ENCODE measurements around the gene FCF1. TPM values are rescaled to one million over a fixed set of nuclear protein-coding genes. Genes with fewer than 3 reads are reported as not detected.

The FCF1 gene
- polyA plus RNA-seq, 2 of the 4 experiments (the other 2 are of a cell fraction) = 80.1 to 97.2 TPM

DNA sequence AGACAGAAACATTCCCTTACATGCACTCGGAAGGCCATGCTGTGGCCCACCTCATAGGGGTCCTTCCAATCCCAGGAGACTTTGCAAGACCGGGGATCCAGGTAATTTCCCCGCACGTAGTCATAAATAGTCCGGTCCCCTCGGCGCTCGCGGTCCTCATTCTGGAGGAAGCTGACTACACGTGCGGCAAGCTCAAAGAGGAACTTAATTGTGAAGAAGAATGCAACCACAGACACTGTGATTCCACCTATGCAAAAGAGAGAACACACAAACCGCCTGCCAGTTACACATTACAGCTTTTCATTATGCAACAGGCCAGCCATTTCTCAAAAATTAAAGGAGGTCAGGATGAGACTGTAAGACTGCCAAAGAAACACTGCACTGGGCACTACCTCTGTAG is 28.5 kb upstream of the FCF1 start:
- CTCF ChIA-PET = interaction anchor here (0.9 to 2.2 kb wide), 5 partner anchors 17 to 75 kb away, joined by 3 to 7 read pairs (median 3); partner anchors contain the start of gene LTBP2
- 94% methylated on average over 12 of the region's 12 CpGs for WGBS (ENCODE audit: missing lambda C conversion rate)
- Histone ChIP-seq H3K4me3 (no peak overlapping the region), H3K4me2 (no peak overlapping the region), H3K27ac (no peak overlapping the region), H3K4me1 (peaks cover 10% of the 10 kb centered on the region; the same call in 2 of the 3 replicates), H3K9me3 (no peaks in the 10 kb centered on the region)
- FAIRE-seq (no peak), DNase-seq (ENCODE audit: low read depth in 1 of 2, low spot score in 1 of 2) (no peak), ATAC-seq (no peak)
- POLR2A ChIA-PET = no interaction called here
- TF ChIP-seq, protein P1, sequence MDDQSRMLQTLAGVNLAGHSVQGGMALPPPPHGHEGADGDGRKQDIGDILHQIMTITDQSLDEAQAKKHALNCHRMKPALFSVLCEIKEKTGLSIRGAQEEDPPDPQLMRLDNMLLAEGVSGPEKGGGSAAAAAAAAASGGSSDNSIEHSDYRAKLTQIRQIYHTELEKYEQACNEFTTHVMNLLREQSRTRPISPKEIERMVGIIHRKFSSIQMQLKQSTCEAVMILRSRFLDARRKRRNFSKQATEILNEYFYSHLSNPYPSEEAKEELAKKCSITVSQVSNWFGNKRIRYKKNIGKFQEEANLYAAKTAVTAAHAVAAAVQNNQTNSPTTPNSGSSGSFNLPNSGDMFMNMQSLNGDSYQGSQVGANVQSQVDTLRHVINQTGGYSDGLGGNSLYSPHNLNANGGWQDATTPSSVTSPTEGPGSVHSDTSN (IDR thresholded peaks at IDR 0.05) = no peak
- TF ChIP-seq KDM5A (IDR thresholded peaks at IDR 0.05) (no peak), HOXB5 (CRISPR knock-in tag; IDR thresholded peaks at IDR 0.05) (no peak), CBX2 (IDR thresholded peaks at IDR 0.05; ENCODE audit: borderline replicate concordance, low read depth) (no peak), RAD21 (conservative IDR thresholded peaks at IDR 0.05 in 1 of 2, IDR thresholded peaks at IDR 0.05 in 1 of 2) (no peak), NR3C1 (IDR thresholded peaks at IDR 0.05) (no peak), HOXA7 (CRISPR knock-in tag; IDR thresholded peaks at IDR 0.05) (no peak), GATA3 (IDR thresholded peaks at IDR 0.05; ENCODE audit: borderline replicate concordance) (no peak), SREBF2 (IDR thresholded peaks at IDR 0.05) (no peak), RCOR1 (IDR thresholded peaks at IDR 0.05; ENCODE audit: low read depth, low read length) (no peak), MAFK (IDR thresholded peaks at IDR 0.05; ENCODE audit: partially characterized antibody) (no peak)
- TF ChIP-seq, protein P2, sequence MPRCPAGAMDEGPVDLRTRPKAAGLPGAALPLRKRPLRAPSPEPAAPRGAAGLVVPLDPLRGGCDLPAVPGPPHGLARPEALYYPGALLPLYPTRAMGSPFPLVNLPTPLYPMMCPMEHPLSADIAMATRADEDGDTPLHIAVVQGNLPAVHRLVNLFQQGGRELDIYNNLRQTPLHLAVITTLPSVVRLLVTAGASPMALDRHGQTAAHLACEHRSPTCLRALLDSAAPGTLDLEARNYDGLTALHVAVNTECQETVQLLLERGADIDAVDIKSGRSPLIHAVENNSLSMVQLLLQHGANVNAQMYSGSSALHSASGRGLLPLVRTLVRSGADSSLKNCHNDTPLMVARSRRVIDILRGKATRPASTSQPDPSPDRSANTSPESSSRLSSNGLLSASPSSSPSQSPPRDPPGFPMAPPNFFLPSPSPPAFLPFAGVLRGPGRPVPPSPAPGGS (IDR thresholded peaks at IDR 0.05) = no peak
- TF ChIP-seq, protein P3, sequence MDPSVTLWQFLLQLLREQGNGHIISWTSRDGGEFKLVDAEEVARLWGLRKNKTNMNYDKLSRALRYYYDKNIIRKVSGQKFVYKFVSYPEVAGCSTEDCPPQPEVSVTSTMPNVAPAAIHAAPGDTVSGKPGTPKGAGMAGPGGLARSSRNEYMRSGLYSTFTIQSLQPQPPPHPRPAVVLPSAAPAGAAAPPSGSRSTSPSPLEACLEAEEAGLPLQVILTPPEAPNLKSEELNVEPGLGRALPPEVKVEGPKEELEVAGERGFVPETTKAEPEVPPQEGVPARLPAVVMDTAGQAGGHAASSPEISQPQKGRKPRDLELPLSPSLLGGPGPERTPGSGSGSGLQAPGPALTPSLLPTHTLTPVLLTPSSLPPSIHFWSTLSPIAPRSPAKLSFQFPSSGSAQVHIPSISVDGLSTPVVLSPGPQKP (IDR thresholded peaks at IDR 0.05; ENCODE audit: low read depth, low read length) = no peak

DNA sequence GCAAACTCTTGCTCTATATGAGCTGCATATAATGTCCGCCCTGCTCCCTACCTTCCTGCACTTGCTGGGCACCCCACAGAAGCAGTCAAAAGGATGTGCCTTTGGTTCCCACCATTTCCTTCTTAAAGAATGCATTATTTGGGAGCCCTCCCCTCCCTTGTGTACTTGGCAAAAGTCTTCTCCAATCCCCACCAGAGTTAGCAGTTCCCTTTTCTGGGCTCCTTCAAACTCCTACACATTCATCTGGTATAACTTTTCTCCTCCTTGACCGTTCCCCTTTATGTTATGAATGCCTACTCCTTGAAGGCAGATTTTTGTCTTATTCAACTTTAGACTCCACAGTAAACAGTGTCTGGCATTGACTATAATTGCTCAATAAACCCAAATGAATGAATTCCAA is 27.9 kb upstream of the FCF1 start:
- no peak for DNase-seq (ENCODE audit: low read depth in 1 of 2, low spot score in 1 of 2)
- no peaks in the 10 kb centered on the region for H3K9me3 ChIP-seq
- H3K27ac ChIP-seq = no peak overlapping the region
- CTCF ChIA-PET = interaction anchor here (0.9 to 2.2 kb wide), 6 partner anchors 17 to 73 kb away, joined by 3 to 7 read pairs (median 3); partner anchors contain the start of gene LTBP2
- no peak for FAIRE-seq
- no peak overlapping the region for H3K4me3 ChIP-seq
- WGBS (ENCODE audit: missing lambda C conversion rate) = 91% methylated on average over 2 of the region's 2 CpGs
- no peak overlapping the region for H3K4me2 ChIP-seq
- TF ChIP-seq HOXB5 (CRISPR knock-in tag; IDR thresholded peaks at IDR 0.05) (no peak), HDAC2 (IDR thresholded peaks at IDR 0.05) (no peak), HEYL (CRISPR knock-in tag; IDR thresholded peaks at IDR 0.05) (no peak)
- TF ChIP-seq, protein P2 (IDR thresholded peaks at IDR 0.05) = no peak
- TF ChIP-seq, protein P4, sequence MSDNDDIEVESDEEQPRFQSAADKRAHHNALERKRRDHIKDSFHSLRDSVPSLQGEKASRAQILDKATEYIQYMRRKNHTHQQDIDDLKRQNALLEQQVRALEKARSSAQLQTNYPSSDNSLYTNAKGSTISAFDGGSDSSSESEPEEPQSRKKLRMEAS (IDR thresholded peaks at IDR 0.05) = no peak
- H3K4me1 ChIP-seq = peaks cover 10% of the 10 kb centered on the region; the same call in 2 of the 3 replicates
- POLR2A ChIA-PET = no interaction called here
- no peak for ATAC-seq

DNA sequence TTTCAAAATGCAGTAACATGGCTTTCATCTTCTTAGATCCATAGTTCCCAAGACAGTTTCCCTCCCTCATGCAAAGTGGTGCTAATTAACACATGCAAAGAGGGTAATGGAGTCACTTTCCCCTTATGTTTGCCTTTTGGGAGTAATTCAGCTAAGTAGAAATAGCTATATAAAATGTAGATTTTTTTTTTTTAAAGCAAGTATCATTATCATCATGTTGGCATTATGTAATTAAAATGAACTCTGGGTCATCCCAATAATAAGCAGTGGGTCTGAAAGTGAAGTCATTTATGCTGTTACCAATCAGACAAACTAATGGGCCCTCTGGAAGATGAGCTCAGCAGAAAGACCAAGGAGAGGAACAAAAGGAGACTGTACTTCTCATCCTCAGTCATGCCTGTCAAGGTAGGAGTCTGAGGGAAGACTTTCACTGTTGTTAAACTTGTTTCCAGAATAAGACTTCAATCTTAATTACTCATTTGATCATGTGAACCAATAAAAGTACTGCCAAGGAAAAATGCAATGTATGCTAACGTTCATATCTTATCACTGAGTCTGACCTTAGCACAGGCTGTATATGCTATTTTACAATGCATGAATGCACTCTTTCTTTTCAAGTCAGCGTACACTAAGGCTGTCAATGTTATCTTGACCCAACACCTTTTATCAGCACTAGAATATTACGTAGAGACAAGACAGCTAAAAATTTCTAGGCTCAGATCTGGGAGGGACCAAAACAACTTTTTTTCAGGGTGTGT is 26.8 kb upstream of the FCF1 start:
- ChIA-PET CTCF (interaction anchor here (0.6 to 1.8 kb wide), 8 partner anchors 10 to 73 kb away, joined by 3 to 6 read pairs (median 3); no protein-coding TSS in a partner anchor), POLR2A (no interaction called here)
- Histone ChIP-seq H3K27ac (no peak overlapping the region), H3K4me1 (peaks cover 10% of the 10 kb centered on the region; the same call in 2 of the 3 replicates), H3K4me2 (no peak overlapping the region), H3K4me3 (no peak overlapping the region), H3K9me3 (no peaks in the 10 kb centered on the region)
- 91% methylated on average over 3 of the region's 3 CpGs for WGBS (ENCODE audit: missing lambda C conversion rate)
- no peak for DNase-seq (ENCODE audit: low read depth in 1 of 2, low spot score in 1 of 2)
- no peak for ATAC-seq
- FAIRE-seq = no peak
- no peak for TF ChIP-seq FOSL2 (IDR thresholded peaks at IDR 0.05)
- no peak for TF ChIP-seq FOSL2 (CRISPR knock-in tag; IDR thresholded peaks at IDR 0.05)
- no peak for TF ChIP-seq BHLHE40 (IDR thresholded peaks at IDR 0.05; ENCODE audit: low read depth, low read length)
- TF ChIP-seq RAD21 (conservative IDR thresholded peaks at IDR 0.05 in 1 of 2, IDR thresholded peaks at IDR 0.05 in 1 of 2) = no peak
- TF ChIP-seq CBX2 (IDR thresholded peaks at IDR 0.05; ENCODE audit: borderline replicate concordance, low read depth) = no peak
- no peak for TF ChIP-seq MAZ (IDR thresholded peaks at IDR 0.05; ENCODE audit: borderline replicate concordance, low read depth, low read length)
- TF ChIP-seq ZSCAN20 (CRISPR knock-in tag; IDR thresholded peaks at IDR 0.05) = no peak
- TF ChIP-seq, protein P2 (IDR thresholded peaks at IDR 0.05) = no peak
- no peak for TF ChIP-seq CHD2 (IDR thresholded peaks at IDR 0.05; ENCODE audit: low read length, partially characterized antibody)
- TF ChIP-seq, protein P3 (IDR thresholded peaks at IDR 0.05; ENCODE audit: low read depth, low read length) = no peak
- TF ChIP-seq ESRRA (IDR thresholded peaks at IDR 0.05; ENCODE audit: borderline replicate concordance, low read length) = no peak
- no peak for TF ChIP-seq POLR2A (IDR thresholded peaks at IDR 0.05; ENCODE audit: low read length)
